HCT116 (cell line): Measurements from ENCODE around the gene INPP5D. TPM values are rescaled to one million over a fixed set of nuclear protein-coding genes. Genes with fewer than 3 reads are reported as not detected.
A peak's percentile ranks its signal among the peaks of the same experiment; 100 is the strongest.

Experiments used
- ATAC-seq: fragments of 200-7000 bp; cut with Tn5 transposase; 2 replicates; pipeline ENCODE4 v1.9.1; 2020; ENCODE audit warnings: mild to moderate bottlenecking, moderate library complexity
- BruUV-seq: library from RNA; stranded (reverse); fragments of 400-500 nt; replicated peaks from 2 replicates; lab custom pipeline; 2021; lab: Mats Ljungman, UMichigan
- CTCF ChIA-PET: fragments of 300-600 bp; sonication (Branson Sonifier 250); formaldehyde crosslinking; loops from one replicate; lab custom pipeline; 2021; ENCODE audit warnings: antibody characterized with exemption; lab: Charles Lee
- POLR2A ChIA-PET: fragments of 300-600, 350-600 bp; sonication (Branson Sonifier 250); formaldehyde crosslinking; loops from one replicate; lab custom pipeline; 2021; ENCODE audit warnings: antibody characterized with exemption; lab: Charles Lee
- RAD21 ChIA-PET, 2 experiments: fragments of 300-600 bp; sonication (Branson Sonifier 250); formaldehyde crosslinking; loops; one replicate each; lab custom pipeline; 2023; ENCODE audit warnings: low total read pairs in 2 of 2; ENCODE audit not compliant: uncharacterized antibody in 2 of 2, unreplicated experiment in 2 of 2, low non-redundant PET in 1 of 2; lab: Charles Lee
- DNase-seq: peaks from one replicate; pipeline ENCODE4 v3.0.0-alpha.2; 2010; ENCODE audit warnings: low read depth, low spot score
- H2AFZ ChIP-seq: fragments of 200-600 bp; shearing (Covaris generic), sonication (generic); 2 replicates; pipeline ENCODE4 v1.6.1; 2017; ENCODE audit warnings: low read depth, mixed run types, mixed read lengths, antibody characterized with exemption, low read length; ENCODE audit not compliant: poor library complexity, severe bottlenecking
- H3K27ac ChIP-seq: 2 replicates; pipeline ENCODE4 v1.5.1; 2012; ENCODE audit warnings: low read depth, low read length
- H3K27me3 ChIP-seq: fragments of 200-600 bp; sonication (generic); 2 replicates; pipeline ENCODE4 v1.6.1; 2016; ENCODE audit warnings: mixed run types, low read length, mixed read lengths; ENCODE audit not compliant: insufficient read depth
- H3K36me3 ChIP-seq, 2 experiments: fragments of 200-500 bp in 1 of 2; fragments of 200-600 bp in 1 of 2; sonication (Bioruptor generic) in 1 of 2; sonication (generic) in 1 of 2; 2 replicates each; pipeline versions ENCODE4 v1.5.1 to v1.6.1; 2014 to 2016; ENCODE audit warnings: low read length in 2 of 2, inconsistent platforms in 1 of 2, mixed read lengths in 1 of 2, mixed run types in 1 of 2; ENCODE audit not compliant: insufficient read depth in 2 of 2, control insufficient read depth in 1 of 2
- H3K4me1 ChIP-seq, 2 experiments: fragments of 200-600 bp in 1 of 2; sonication (generic) in 1 of 2; 2 replicates each; pipeline versions ENCODE4 v1.5.1 to v1.6.1; 2012 to 2017; ENCODE audit warnings: low read length in 2 of 2, inconsistent platforms in 1 of 2, mild to moderate bottlenecking in 1 of 2, mixed read lengths in 1 of 2, mixed run types in 1 of 2, moderate library complexity in 1 of 2; ENCODE audit not compliant: insufficient read depth in 2 of 2, control insufficient read depth in 1 of 2
- H3K4me2 ChIP-seq: fragments of 200-600 bp; sonication (generic); 2 replicates; pipeline ENCODE4 v1.6.1; 2017; ENCODE audit warnings: mixed run types, low read length, mixed read lengths
- H3K4me3 ChIP-seq, 2 experiments: fragments of 200-600 bp in 1 of 2; sonication (generic) in 1 of 2; replicated peaks in 1 of 2; 2 replicates each; pipeline ENCODE4 v1.5.1; 2011 to 2016; ENCODE audit warnings: low read length in 2 of 2, control low read depth in 1 of 2, low read depth in 1 of 2, mild to moderate bottlenecking in 1 of 2, mixed read lengths in 1 of 2, mixed run types in 1 of 2
- H3K79me2 ChIP-seq: fragments of 200-600 bp; sonication (generic); 2 replicates; pipeline ENCODE4 v1.6.1; 2017; ENCODE audit warnings: mild to moderate bottlenecking, mixed run types, low read length, moderate library complexity, mixed read lengths; ENCODE audit not compliant: insufficient read depth
- H3K9ac ChIP-seq: fragments of 200-600 bp; sonication (generic); 2 replicates; pipeline ENCODE4 v1.6.1; 2016; ENCODE audit warnings: low read length, mixed read lengths
- H3K9me2 ChIP-seq: fragments of 200-600 bp; sonication (generic), shearing (Covaris generic); 2 replicates; pipeline ENCODE4 v1.6.1; 2017; ENCODE audit warnings: mixed run types, mild to moderate bottlenecking, moderate library complexity; ENCODE audit not compliant: insufficient read depth
- H3K9me3 ChIP-seq, 2 experiments: fragments of 200-500 bp in 1 of 2; fragments of 200-600 bp in 1 of 2; sonication (Bioruptor generic) in 1 of 2; sonication (generic) in 1 of 2; 2 replicates each; pipeline ENCODE4 v1.6.1; 2014 to 2017; ENCODE audit warnings: low read length in 2 of 2, mixed read lengths in 2 of 2, inconsistent platforms in 1 of 2, low read depth in 1 of 2, mild to moderate bottlenecking in 1 of 2, mixed run types in 1 of 2, moderate library complexity in 1 of 2; ENCODE audit not compliant: control insufficient read depth in 1 of 2, insufficient read depth in 1 of 2
- H4K20me1 ChIP-seq: fragments of 200-600 bp; sonication (generic), shearing (Covaris generic); 2 replicates; pipeline ENCODE4 v1.6.1; 2017; ENCODE audit warnings: mixed run types, mild to moderate bottlenecking, moderate library complexity; ENCODE audit not compliant: insufficient read depth
- CBX3 ChIP-seq: IDR thresholded peaks from 2 replicates; pipeline ENCODE4 v1.6.1; 2012; ENCODE audit warnings: low read depth
- EGR1 ChIP-seq: IDR thresholded peaks from 2 replicates; pipeline ENCODE4 v1.6.1; 2012; ENCODE audit warnings: low read depth
- ELF1 ChIP-seq: IDR thresholded peaks from 2 replicates; pipeline ENCODE4 v1.6.1; 2012; ENCODE audit warnings: low read depth, borderline replicate concordance
- EZH2 ChIP-seq: fragments of 200-600 bp; sonication (generic); IDR thresholded peaks from 2 replicates; pipeline ENCODE4 v1.6.1; 2017; ENCODE audit warnings: antibody characterized with exemption, mixed run types
- FOSL1 ChIP-seq: IDR thresholded peaks from 2 replicates; pipeline ENCODE4 v1.6.1; 2012; ENCODE audit warnings: low read depth
- POLR2A ChIP-seq: IDR thresholded peaks from 2 replicates; pipeline ENCODE4 v1.7.0; 2011; ENCODE audit warnings: borderline replicate concordance; ENCODE audit not compliant: insufficient read depth, insufficient read length; ENCODE audit errors: extremely low read depth
- POLR2AphosphoS5 ChIP-seq: IDR thresholded peaks from 2 replicates; pipeline ENCODE4 v1.6.1; 2011; ENCODE audit warnings: mild to moderate bottlenecking, low read depth, low read length, moderate library complexity
- RAD21 ChIP-seq: IDR thresholded peaks from 2 replicates; pipeline ENCODE4 v1.6.1; 2012; ENCODE audit warnings: low read depth, mild to moderate bottlenecking
- SP1 ChIP-seq: IDR thresholded peaks from 2 replicates; pipeline ENCODE4 v1.6.1; 2012; ENCODE audit warnings: low read depth
- SRF ChIP-seq: IDR thresholded peaks from 2 replicates; pipeline ENCODE4 v1.6.1; 2012; ENCODE audit warnings: low read depth
- YY1 ChIP-seq: IDR thresholded peaks from 2 replicates; pipeline ENCODE4 v1.6.1; 2011; ENCODE audit warnings: low read length, low read depth, moderate library complexity, mild to moderate bottlenecking; ENCODE audit not compliant: insufficient replicate concordance; ENCODE audit errors: extremely low read depth
- intact Hi-C: fragments of 100-400 bp; cut with micrococcal nuclease; formaldehyde crosslinking; loops from 2 replicates; pipeline ENCODE4 v1.10.0; 2022
- total RNA-seq: library from RNA; stranded (reverse); gene quantifications from one replicate; pipeline ENCODE4 v1.2.1, GENCODE V29; 2021; ENCODE audit not compliant: unreplicated experiment
- TF ChIP-seq, protein P1 (sequence below): IDR thresholded peaks from 2 replicates; pipeline ENCODE4 v1.6.1; 2012
- TF ChIP-seq, protein P2 (sequence below), 3 experiments: fragments of 200-600 bp in 1 of 3; sonication (generic) in 1 of 3; IDR thresholded peaks in 2 of 3; conservative IDR thresholded peaks in 1 of 3; 2 replicates each; pipeline ENCODE4 v1.5.1; 2012 to 2017; ENCODE audit warnings: low read depth in 2 of 3, low read length in 2 of 3, antibody characterized with exemption in 1 of 3, borderline replicate concordance in 1 of 3, control low read depth in 1 of 3, mild to moderate bottlenecking in 1 of 3, mixed read lengths in 1 of 3, mixed run types in 1 of 3, moderate library complexity in 1 of 3; ENCODE audit not compliant: insufficient read depth in 1 of 3

Gene INPP5D
- total RNA-seq, 1 experiment from 2014 or later: 1.8 TPM

- Histone ChIP-seq H3K9me2 (no peaks in the 10 kb centered on the region), H2AFZ (no peak overlapping the region), H3K4me1 (peaks cover 10 to 40% of the 10 kb centered on the region in 2 experiments; a peak in 3 of 4 replicates), H3K36me3 (no peaks in the 10 kb centered on the region), H3K4me3 (no peak overlapping the region), H3K79me2 (no peaks in the 10 kb centered on the region), H3K4me2 (no peak overlapping the region), H3K27ac (no peak overlapping the region), H3K9me3 (no peaks in the 10 kb centered on the region), H3K9ac (no peak overlapping the region), H3K27me3 (no peaks in the 10 kb centered on the region), H4K20me1 (no peaks in the 10 kb centered on the region)
- intact Hi-C loops: loop anchor here (5.0 kb wide), 1 partner anchor 123 kb away; no protein-coding TSS in a partner anchor
- DNase-seq (no peak), ATAC-seq (no peak)
- ChIA-PET CTCF (no interaction called here), POLR2A (no interaction called here), RAD21 (no interaction called here)
- TF ChIP-seq SRF (no peak), RAD21 (no peak), EZH2 (no peak), POLR2AphosphoS5 (no peak), SP1 (no peak), ELF1 (no peak), EGR1 (no peak), YY1 (no peak), POLR2A (no peak), CBX3 (no peak)
- TF ChIP-seq, protein P1, sequence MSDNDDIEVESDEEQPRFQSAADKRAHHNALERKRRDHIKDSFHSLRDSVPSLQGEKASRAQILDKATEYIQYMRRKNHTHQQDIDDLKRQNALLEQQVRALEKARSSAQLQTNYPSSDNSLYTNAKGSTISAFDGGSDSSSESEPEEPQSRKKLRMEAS: no peak
- no TSS peak for BruUV-seq
Measured at GRCh38 chr2:233025706-233026105, 34.4 kb upstream of the INPP5D start.

DNA sequence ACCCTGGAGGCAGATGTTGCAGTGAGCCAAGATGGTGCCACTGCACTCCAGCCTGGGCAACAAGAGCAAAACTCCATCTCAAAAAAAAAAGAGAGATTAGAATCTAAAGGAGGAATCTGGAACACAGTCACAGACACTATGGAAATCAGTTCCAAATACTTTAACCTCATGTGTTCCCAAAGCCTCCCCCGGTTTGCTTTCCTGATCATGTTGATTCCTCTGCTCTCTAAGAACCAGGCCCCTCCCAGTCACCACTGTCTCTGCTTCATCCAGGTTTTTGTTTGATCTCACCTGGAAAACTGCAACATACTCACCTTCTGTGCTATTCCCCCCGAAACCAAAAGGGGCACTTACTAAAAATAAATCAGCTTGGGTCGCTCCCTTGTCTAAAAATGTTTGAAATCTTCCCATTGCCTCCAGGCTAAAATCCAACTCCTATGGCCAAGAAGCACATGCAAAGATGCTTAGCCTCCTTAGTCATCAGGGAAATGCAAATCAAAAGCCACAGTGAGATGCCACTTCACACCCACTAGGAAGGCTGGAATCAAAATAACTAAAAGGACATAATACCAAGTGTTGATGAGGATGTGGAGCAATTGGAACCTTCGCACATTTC, 33.8 kb upstream of the INPP5D start:
- ChIA-PET POLR2A (no interaction called here), CTCF (no interaction called here)
- no peaks in the 10 kb centered on the region for H3K36me3 ChIP-seq

More for the DNA sequence above, 33.8 kb upstream of the INPP5D start:
- Histone ChIP-seq H2AFZ (peak overlapping the region; percentile 71), H3K9me3 (no peaks in the 10 kb centered on the region), H3K9me2 (no peaks in the 10 kb centered on the region), H3K9ac (no peak overlapping the region), H3K4me1 (peaks cover 10 to 39% of the 10 kb centered on the region in 2 experiments; a peak in 3 of 4 replicates), H4K20me1 (no peaks in the 10 kb centered on the region)
- DNase-seq: no peak
- BruUV-seq: no TSS peak
- intact Hi-C loops: loop anchor here (5.0 kb wide), 1 partner anchor 124 kb away; no protein-coding TSS in a partner anchor
- TF ChIP-seq POLR2AphosphoS5: no peak
- TF ChIP-seq, protein P2, sequence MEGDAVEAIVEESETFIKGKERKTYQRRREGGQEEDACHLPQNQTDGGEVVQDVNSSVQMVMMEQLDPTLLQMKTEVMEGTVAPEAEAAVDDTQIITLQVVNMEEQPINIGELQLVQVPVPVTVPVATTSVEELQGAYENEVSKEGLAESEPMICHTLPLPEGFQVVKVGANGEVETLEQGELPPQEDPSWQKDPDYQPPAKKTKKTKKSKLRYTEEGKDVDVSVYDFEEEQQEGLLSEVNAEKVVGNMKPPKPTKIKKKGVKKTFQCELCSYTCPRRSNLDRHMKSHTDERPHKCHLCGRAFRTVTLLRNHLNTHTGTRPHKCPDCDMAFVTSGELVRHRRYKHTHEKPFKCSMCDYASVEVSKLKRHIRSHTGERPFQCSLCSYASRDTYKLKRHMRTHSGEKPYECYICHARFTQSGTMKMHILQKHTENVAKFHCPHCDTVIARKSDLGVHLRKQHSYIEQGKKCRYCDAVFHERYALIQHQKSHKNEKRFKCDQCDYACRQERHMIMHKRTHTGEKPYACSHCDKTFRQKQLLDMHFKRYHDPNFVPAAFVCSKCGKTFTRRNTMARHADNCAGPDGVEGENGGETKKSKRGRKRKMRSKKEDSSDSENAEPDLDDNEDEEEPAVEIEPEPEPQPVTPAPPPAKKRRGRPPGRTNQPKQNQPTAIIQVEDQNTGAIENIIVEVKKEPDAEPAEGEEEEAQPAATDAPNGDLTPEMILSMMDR (IDR thresholded peaks at IDR 0.05 in 2 of 3, conservative IDR thresholded peaks at IDR 0.05 in 1 of 3; ENCODE audit: borderline replicate concordance in 1 of 3, insufficient read depth in 1 of 3, low read depth in 2 of 3, low read length in 2 of 3): 0 out of 6 replicates have a peak, but pooled peaks of 1 of the 3 experiments have one; percentile 2
- TF ChIP-seq FOSL1: peak; percentile 26; the same call in 1 of the 2 replicates
- TF ChIP-seq, protein P1: peak; percentile 72
- TF ChIP-seq, all 23 proteins: peak for 3
- no peak overlapping the region for H3K27ac ChIP-seq
- peak; percentile 28; the same call in 1 of the 2 replicates for ATAC-seq
- RAD21 ChIA-PET: no interaction called here
- H3K79me2 ChIP-seq: no peaks in the 10 kb centered on the region
- H3K4me2 ChIP-seq: peak overlapping the region; percentile 29
- no peaks in the 10 kb centered on the region for H3K27me3 ChIP-seq
- no peak overlapping the region for H3K4me3 ChIP-seq
